GM23338 (cell line): ENCODE results near the gene ADGRB2. TPM values are rescaled to one million over a fixed set of nuclear protein-coding genes. Genes with fewer than 3 reads are reported as not detected.

Experiments
- ATAC-seq: fragments of 200-7000 bp; cut with Tn5 transposase; 3 replicates; pipeline ENCODE4 v1.9.1; 2020
- DNase-seq: peaks from one replicate; pipeline ENCODE4 v3.0.0-alpha.2; 2015; ENCODE audit warnings: low spot score
- H2AFZ ChIP-seq: fragments of 200-600 bp; sonication (generic); 2 replicates; pipeline ENCODE4 v1.8.0; 2016; ENCODE audit warnings: antibody characterized with exemption, mild to moderate bottlenecking, moderate library complexity
- H3F3A ChIP-seq: fragments of 200-600 bp; sonication (generic); replicated peaks from 2 replicates; pipeline ENCODE4 v1.8.0; 2017; ENCODE audit warnings: antibody characterized with exemption, mixed run types, low read depth
- H3K27ac ChIP-seq: fragments of 200-600 bp; sonication (generic); 2 replicates; pipeline ENCODE4 v1.6.1; 2016; ENCODE audit warnings: low read depth
- H3K27me3 ChIP-seq: fragments of 200-600 bp; sonication (generic); 2 replicates; pipeline ENCODE4 v1.8.0; 2016; ENCODE audit warnings: mild to moderate bottlenecking, mixed run types, moderate library complexity; ENCODE audit not compliant: insufficient read depth
- H3K36me3 ChIP-seq: fragments of 200-600 bp; sonication (generic); 2 replicates; pipeline ENCODE4 v1.8.0; 2016; ENCODE audit warnings: mild to moderate bottlenecking; ENCODE audit not compliant: insufficient read depth
- H3K4me1 ChIP-seq: fragments of 200-600 bp; sonication (generic); 2 replicates; pipeline ENCODE4 v1.8.0; 2016; ENCODE audit warnings: mild to moderate bottlenecking, moderate library complexity; ENCODE audit not compliant: insufficient read depth
- H3K4me2 ChIP-seq: fragments of 200-600 bp; sonication (generic); 2 replicates; pipeline ENCODE4 v1.7.1; 2017; ENCODE audit warnings: mixed run types
- H3K4me3 ChIP-seq: fragments of 200-600 bp; sonication (generic); 2 replicates; pipeline ENCODE4 v1.6.1; 2016; ENCODE audit warnings: mixed run types
- H3K79me2 ChIP-seq: fragments of 200-600 bp; sonication (generic); replicated peaks from 2 replicates; pipeline ENCODE4 v1.8.0; 2017; ENCODE audit warnings: mild to moderate bottlenecking; ENCODE audit not compliant: insufficient read depth
- H3K9me2 ChIP-seq: fragments of 200-600 bp; sonication (generic); 2 replicates; pipeline ENCODE4 v1.8.0; 2017; ENCODE audit not compliant: insufficient read depth
- H4K20me1 ChIP-seq: fragments of 200-600 bp; sonication (generic); replicated peaks from 2 replicates; pipeline ENCODE4 v1.8.0; 2017; ENCODE audit warnings: mild to moderate bottlenecking; ENCODE audit not compliant: insufficient read depth
- H3K27ac Mint-ChIP-seq: 2 replicates; pipeline ENCODE4 v1.8.0; 2020; ENCODE audit warnings: inconsistent platforms, mild to moderate bottlenecking, moderate library complexity, mixed read lengths
- H3K27me3 Mint-ChIP-seq: 3 replicates; pipeline ENCODE4 v1.8.0; 2022; ENCODE audit warnings: low read depth, mild to moderate bottlenecking, moderate library complexity, mixed read lengths, inconsistent platforms; ENCODE audit not compliant: insufficient read depth, poor library complexity
- H3K36me3 Mint-ChIP-seq: 3 replicates; pipeline ENCODE4 v1.8.0; 2021; ENCODE audit warnings: low read depth, mild to moderate bottlenecking, inconsistent platforms, moderate library complexity, mixed read lengths
- H3K4me1 Mint-ChIP-seq: 3 replicates; pipeline ENCODE4 v1.8.0; 2020; ENCODE audit warnings: mild to moderate bottlenecking, inconsistent platforms, mixed read lengths
- H3K4me3 Mint-ChIP-seq: 3 replicates; pipeline ENCODE4 v1.8.0; 2021; ENCODE audit warnings: moderate library complexity, mild to moderate bottlenecking, inconsistent platforms, mixed read lengths
- H3K9me3 Mint-ChIP-seq: 3 replicates; pipeline ENCODE4 v1.8.0; 2020; ENCODE audit warnings: moderate library complexity, mild to moderate bottlenecking, inconsistent platforms, mixed read lengths
- CTCF ChIP-seq, 2 experiments: fragments of 200-600 bp in 1 of 2; sonication (generic) in 1 of 2; conservative IDR thresholded peaks; 2 replicates each; pipeline versions ENCODE4 v1.5.1 to v1.6.1; 2016 to 2017; ENCODE audit warnings: antibody characterized with exemption in 2 of 2, low read depth in 2 of 2, mild to moderate bottlenecking in 2 of 2, moderate library complexity in 1 of 2
- ETS1 ChIP-seq: IDR thresholded peaks from 2 replicates; pipeline ENCODE4 v1.6.1; 2016; ENCODE audit warnings: antibody characterized with exemption
- EZH2 ChIP-seq: fragments of 200-600 bp; sonication (generic); IDR thresholded peaks from one replicate; pipeline ENCODE4 v1.8.0; 2017; ENCODE audit warnings: antibody characterized with exemption, mild to moderate bottlenecking, low read depth; ENCODE audit not compliant: unreplicated experiment
- EZH2phosphoT487 ChIP-seq: fragments of 200-600 bp; sonication (generic); IDR thresholded peaks from one replicate; pipeline ENCODE4 v1.8.1; 2018; ENCODE audit warnings: antibody characterized with exemption; ENCODE audit not compliant: unreplicated experiment
- JUNB ChIP-seq: IDR thresholded peaks from one replicate; pipeline ENCODE4 v1.6.1; 2016; ENCODE audit warnings: antibody characterized with exemption; ENCODE audit not compliant: unreplicated experiment
- NANOG ChIP-seq: IDR thresholded peaks from 2 replicates; pipeline ENCODE4 v1.6.1; 2016; ENCODE audit warnings: antibody characterized with exemption, borderline replicate concordance
- POLR2AphosphoS5 ChIP-seq: IDR thresholded peaks from 2 replicates; pipeline ENCODE4 v1.6.1; 2016; ENCODE audit warnings: antibody characterized with exemption, low read depth
- REST ChIP-seq: IDR thresholded peaks from one replicate; pipeline ENCODE4 v1.6.1; 2018; ENCODE audit warnings: antibody characterized with exemption; ENCODE audit not compliant: unreplicated experiment
- STAT1 ChIP-seq: IDR thresholded peaks from one replicate; pipeline ENCODE4 v1.6.1; 2016; ENCODE audit warnings: antibody characterized with exemption; ENCODE audit not compliant: unreplicated experiment
- ZNF114 ChIP-seq: fragments of 250-450 bp; sonication (Bioruptor Pico); IDR thresholded peaks from 2 replicates; pipeline ENCODE4 v1.5.0; 2020; ENCODE audit warnings: mild to moderate bottlenecking, moderate library complexity
- ZNF331 ChIP-seq: fragments of 250-450 bp; sonication (Bioruptor Pico); IDR thresholded peaks from 2 replicates; pipeline ENCODE4 v1.5.0; 2020; ENCODE audit warnings: low read depth, mild to moderate bottlenecking, moderate library complexity
- ZNF462 ChIP-seq: fragments of 250-450 bp; sonication (Bioruptor Pico); IDR thresholded peaks from 2 replicates; pipeline ENCODE4 v1.5.0; 2020; ENCODE audit warnings: mild to moderate bottlenecking, moderate library complexity
- polyA plus RNA-seq: library from polyadenylated mRNA; unstranded; fragments of >200 nt; fragmentation: Nextera tagmentation; extraction: Ambion mirVana; gene quantifications from 2 replicates; pipeline ENCODE4 v1.2.1, GENCODE V29; 2016
- total RNA-seq: library from RNA; depleted of rRNA; stranded (reverse); fragments of >200 nt; shearing (Covaris generic); gene quantifications from 2 replicates; pipeline ENCODE4 v1.2.3, GENCODE V29; 2014

The ADGRB2 gene
- total and polyA plus RNA-seq, 2 experiments from 2014 or later: 8.0 to 27.8 TPM

GRCh38 chr1:31745946-31746670 is 18.0 kb downstream of the ADGRB2 start (continued):
- no peak for TF ChIP-seq REST
- no peak for TF ChIP-seq STAT1
- no peak for TF ChIP-seq ZNF114 (CRISPR knock-in tag)
- no peak for TF ChIP-seq ZNF331
- no peak for TF ChIP-seq ETS1
- TF ChIP-seq EZH2phosphoT487: no peak
- no peak for TF ChIP-seq JUNB
- no peak for TF ChIP-seq EZH2
- no peak; a peak in 1 of 4 replicates for TF ChIP-seq CTCF (conservative IDR thresholded peaks at IDR 0.05; ENCODE audit: low read depth in 2 of 2)
- no peak for TF ChIP-seq NANOG
- no peak for TF ChIP-seq POLR2AphosphoS5

GRCh38 chr1:31745096-31745945 is 18.8 kb downstream of the ADGRB2 start:
- Histone ChIP-seq H4K20me1 (no peaks in the 10 kb centered on the region), H2AFZ (no peak overlapping the region), H3K9me2 (no peaks in the 10 kb centered on the region), H3F3A (no peaks in the 10 kb centered on the region), H3K4me2 (no peak overlapping the region), H3K36me3 (no peaks in the 10 kb centered on the region), H3K27me3 (no peaks in the 10 kb centered on the region), H3K4me1 (peaks cover 10% of the 10 kb centered on the region), H3K79me2 (no peaks in the 10 kb centered on the region), H3K27ac (no peak overlapping the region), H3K4me3 (no peak overlapping the region)
- no peak overlapping the region for H3K27ac Mint-ChIP-seq
- no peaks in the 10 kb centered on the region; the same call in 2 of the 3 replicates for H3K36me3 Mint-ChIP-seq
- peaks cover 39% of the 10 kb centered on the region for H3K4me1 Mint-ChIP-seq
- peak; percentile 83 for DNase-seq
- no peak overlapping the region for H3K4me3 Mint-ChIP-seq
- peak; percentile 87 for ATAC-seq
- no peaks in the 10 kb centered on the region for H3K9me3 Mint-ChIP-seq
- H3K27me3 Mint-ChIP-seq: peaks cover 15% of the 10 kb centered on the region
- TF ChIP-seq ZNF462 (CRISPR knock-in tag): no peak
